GM21723 (cell line): ENCODE results near the gene COL8A2.

ENCODE experiments used
- ATAC-seq: cut with Tn5 transposase; IDR thresholded peaks from one replicate; pipeline ENCODE4 v1.9.1; 2021; ENCODE audit warnings: mild to moderate bottlenecking, moderate library complexity; ENCODE audit not compliant: unreplicated experiment

The COL8A2 gene

GRCh38 chr1:36137776-36138175, 12.8 kb upstream of the COL8A2 start:
- ATAC-seq = no peak

- no peak for ATAC-seq
Observed at GRCh38 chr1:36137226-36137625, 12.2 kb upstream of the COL8A2 start.

GRCh38 chr1:36136535-36136934, 11.5 kb upstream of the COL8A2 start:
- no peak for ATAC-seq

- no peak for ATAC-seq
Observed at GRCh38 chr1:36135796-36136195, 10.8 kb upstream of the COL8A2 start.

GRCh38 chr1:36135330-36135667, 10.3 kb upstream of the COL8A2 start:
- ATAC-seq = no peak

GRCh38 chr1:36134505-36135329, 9.7 kb upstream of the COL8A2 start:
- no peak for ATAC-seq

GRCh38 chr1:36134031-36134430, 9.0 kb upstream of the COL8A2 start:
- no peak for ATAC-seq

GRCh38 chr1:36133484-36133883, 8.5 kb upstream of the COL8A2 start:
- no peak for ATAC-seq

- no peak for ATAC-seq
Observed at GRCh38 chr1:36132029-36132428, 7.0 kb upstream of the COL8A2 start.

GRCh38 chr1:36128905-36129206, 3.8 kb upstream of the COL8A2 start:
- ATAC-seq = no peak

GRCh38 chr1:36128126-36128904, 3.3 kb upstream of the COL8A2 start:
- no peak for ATAC-seq

- no peak for ATAC-seq
Observed at GRCh38 chr1:36126797-36127500, 1.9 kb upstream of the COL8A2 start.

- ATAC-seq = no peak
Observed at GRCh38 chr1:36126005-36126716, 1.1 kb upstream of the COL8A2 start.

GRCh38 chr1:36124404-36125128, 456 bp downstream of the COL8A2 start:
- ATAC-seq = no peak

- no peak for ATAC-seq
Observed at GRCh38 chr1:36123356-36123755, 1.7 kb downstream of the COL8A2 start.

- no peak for ATAC-seq
Observed at GRCh38 chr1:36122062-36123030, 2.7 kb downstream of the COL8A2 start.

GRCh38 chr1:36119456-36119855, 5.6 kb downstream of the COL8A2 start:
- ATAC-seq = no peak

GRCh38 chr1:36118447-36119204, 6.4 kb downstream of the COL8A2 start:
- ATAC-seq = no peak

- ATAC-seq = no peak
Observed at GRCh38 chr1:36116901-36117300, 8.1 kb downstream of the COL8A2 start.
